ENCODE measurements around the gene ETF1.

The ETF1 gene

DNA sequence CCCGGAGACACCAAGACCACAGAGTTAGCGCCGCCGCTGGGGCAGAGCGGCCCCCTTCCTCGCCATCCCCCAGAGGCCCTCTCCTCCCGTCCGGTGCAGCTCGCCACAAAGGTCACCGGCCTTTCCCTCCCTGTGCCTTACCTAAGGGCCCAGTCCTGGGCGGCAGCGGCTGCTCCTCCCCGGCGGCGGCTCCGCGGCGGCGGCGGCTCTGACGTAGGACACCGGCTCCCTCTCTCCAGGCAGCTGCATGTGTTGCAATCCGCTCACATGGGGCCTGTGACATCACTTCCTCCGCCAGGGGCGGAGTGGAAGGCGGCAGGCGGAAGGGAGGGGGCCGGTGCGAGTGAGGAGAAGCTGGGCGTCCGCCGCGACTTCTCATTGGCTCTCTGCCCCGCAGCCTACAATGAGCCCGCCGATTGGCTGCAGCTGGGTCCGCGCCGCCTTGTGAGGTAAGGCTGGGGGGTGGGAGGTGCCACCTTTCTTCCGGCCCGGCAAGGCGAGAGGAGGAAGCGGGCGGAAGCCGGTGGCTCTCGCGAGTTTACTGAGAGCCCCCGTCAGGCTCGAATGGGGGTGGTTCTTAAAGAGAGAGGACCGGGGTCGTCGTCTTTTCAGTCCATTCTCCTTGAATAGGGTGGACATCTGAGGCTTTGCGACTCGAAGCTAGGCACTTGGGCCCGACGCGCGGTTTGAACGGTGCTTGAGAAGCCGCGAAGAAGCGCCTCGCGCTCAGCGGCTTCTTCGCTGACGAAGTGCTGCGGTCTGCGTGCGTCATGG lies at the start of gene ETF1:
ETF1 (minus strand) TSS at position 281 of the 774 bp plus-strand sequence. CDS start 318 bp downstream, outside the sequence.
- peak; percentile 100 for DNase-seq (ENCODE audit: low read depth)

DNA sequence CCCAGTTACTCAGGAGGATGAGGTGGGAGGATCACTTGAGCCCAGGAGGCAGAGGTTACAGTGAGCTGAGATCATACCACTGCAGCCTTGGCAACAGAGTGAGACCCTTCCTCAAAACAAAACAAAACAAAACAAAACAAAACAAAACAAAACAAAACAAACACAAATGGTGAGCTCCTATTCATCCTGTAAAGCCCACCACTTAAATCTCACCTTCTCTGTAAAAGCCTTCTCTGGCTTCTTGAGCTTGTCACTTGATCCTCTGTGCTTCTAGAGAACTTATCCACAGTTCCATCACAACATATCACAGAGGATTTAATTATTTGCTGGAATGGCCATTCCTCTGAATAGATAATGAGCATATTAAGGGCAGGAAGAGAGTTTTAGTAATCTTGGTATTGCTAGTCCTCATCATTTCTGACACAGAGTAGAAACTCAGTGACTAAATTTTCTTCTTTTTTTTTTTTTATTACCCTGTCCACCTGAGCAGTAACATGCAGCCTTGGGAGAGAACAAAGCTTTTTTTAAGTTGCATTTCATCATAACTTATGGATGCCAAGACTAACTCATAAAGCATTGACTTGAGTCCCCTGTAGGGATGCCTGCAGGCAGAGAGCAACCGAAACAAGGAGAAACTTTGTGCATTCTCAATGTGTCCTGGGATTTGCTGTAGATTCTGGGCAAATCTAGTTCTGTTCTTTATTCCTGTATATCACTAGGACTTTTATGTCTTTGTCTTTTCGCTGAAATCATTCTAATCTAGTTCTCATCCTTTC lies 45.2 kb upstream of the ETF1 start:
- DNase-seq (ENCODE audit: low read depth): no peak

GRCh38 chr5:138585157-138585556 lies 42.1 kb upstream of the ETF1 start:
- DNase-seq (ENCODE audit: low read depth): no peak

GRCh38 chr5:138583984-138584637 lies 41.1 kb upstream of the ETF1 start:
- no peak for DNase-seq (ENCODE audit: low read depth)

GRCh38 chr5:138582959-138583358 lies 39.9 kb upstream of the ETF1 start:
- DNase-seq (ENCODE audit: low read depth): no peak

- DNase-seq (ENCODE audit: low read depth): no peak
These were observed 37.7 kb upstream of the ETF1 start for GRCh38 chr5:138580777-138581176.

GRCh38 chr5:138580001-138580400 lies 37.0 kb upstream of the ETF1 start:
- DNase-seq (ENCODE audit: low read depth): no peak

GRCh38 chr5:138579517-138579863 lies 36.5 kb upstream of the ETF1 start:
- DNase-seq (ENCODE audit: low read depth): no peak

DNA sequence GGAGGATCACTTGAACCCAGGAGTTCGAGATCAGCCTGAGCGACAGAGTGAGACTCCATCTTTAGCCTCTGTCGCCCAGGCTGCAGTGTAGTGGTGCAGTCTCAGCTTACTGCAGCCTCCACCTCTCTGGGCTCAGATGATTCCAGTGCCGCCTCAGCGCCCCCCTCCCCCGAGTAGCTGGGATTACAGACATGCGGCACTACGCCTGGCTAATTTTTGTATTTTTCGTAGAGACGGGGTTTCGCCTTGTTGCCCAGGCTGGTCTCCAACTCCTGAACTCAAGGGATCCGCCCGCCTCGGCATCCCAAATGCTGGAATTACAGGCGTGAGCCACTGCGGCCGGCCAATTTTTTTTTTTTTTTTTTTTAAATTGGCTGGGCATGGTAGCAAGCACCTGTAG lies 34.4 kb upstream of the ETF1 start:
- no peak for DNase-seq (ENCODE audit: low read depth)

DNA sequence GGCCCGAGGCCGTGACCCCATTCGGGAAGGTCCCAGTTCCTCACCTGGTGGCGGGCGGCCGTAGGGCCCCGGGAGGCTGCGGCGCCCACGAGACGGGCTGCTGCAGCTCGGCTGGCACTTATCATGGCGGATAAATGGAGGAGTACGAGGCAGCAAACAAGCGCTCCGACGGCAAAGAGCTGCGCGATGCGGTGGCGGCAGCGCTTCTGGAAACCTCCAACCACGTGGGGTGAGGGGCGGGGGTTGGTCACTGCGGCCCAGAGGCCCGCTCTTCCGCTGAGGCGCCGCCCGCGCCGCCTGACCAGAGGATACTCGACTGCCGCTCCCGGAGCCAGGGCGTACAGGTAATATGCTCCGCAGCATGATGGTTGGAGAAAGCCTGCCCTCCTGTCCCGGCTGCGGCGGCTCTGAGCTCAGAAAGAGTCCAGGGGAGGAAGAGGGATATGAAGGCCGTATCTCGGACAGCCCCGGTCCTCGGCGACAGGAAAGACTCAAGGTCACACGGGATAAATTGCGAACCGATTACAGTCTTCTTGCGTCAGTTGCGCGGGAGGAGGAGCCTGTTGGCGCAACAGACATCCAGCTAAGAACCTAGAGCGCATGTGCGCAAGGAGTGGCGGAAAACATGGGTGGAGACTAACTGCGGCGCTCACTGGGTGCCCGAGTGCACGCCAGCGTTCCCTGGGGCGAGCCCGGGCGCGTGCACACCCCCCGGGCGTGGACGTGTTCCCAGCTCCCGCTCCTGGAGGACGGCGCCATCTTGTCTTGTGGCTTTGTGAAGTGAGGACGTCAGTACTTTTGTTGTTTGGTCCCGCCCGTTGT lies 32.4 kb upstream of the ETF1 start, which contains the start of gene HSPA9:
HSPA9 (minus strand) TSS at position 208 of the 822 bp plus-strand sequence; CDS start at position 125, 83 bp downstream.
- DNase-seq (ENCODE audit: low read depth): peak; percentile 96

DNA sequence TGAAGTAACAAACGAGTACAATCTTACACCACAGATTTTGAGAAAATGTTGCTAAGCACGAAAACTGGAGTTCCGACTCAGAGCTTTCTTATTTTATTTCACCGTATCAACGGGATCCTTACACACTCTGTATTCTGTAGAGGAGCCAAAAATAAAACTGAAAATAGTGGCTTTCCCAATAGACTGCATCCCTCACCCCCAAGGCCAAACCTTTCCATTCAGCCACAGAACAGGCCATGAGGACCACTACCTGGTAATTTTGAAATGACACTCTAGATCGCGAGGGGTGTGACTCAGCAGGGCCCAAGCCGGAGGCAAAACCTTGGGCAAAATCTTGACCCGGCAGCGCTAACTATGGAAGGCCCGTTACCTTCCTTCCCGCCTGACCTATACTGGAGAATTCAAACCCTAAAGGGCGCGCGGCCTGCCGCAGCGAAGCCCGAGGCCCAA lies 31.7 kb upstream of the ETF1 start:
- DNase-seq (ENCODE audit: low read depth): no peak

GRCh38 chr5:138573949-138574670 lies 31.1 kb upstream of the ETF1 start:
- DNase-seq (ENCODE audit: low read depth): no peak

DNA sequence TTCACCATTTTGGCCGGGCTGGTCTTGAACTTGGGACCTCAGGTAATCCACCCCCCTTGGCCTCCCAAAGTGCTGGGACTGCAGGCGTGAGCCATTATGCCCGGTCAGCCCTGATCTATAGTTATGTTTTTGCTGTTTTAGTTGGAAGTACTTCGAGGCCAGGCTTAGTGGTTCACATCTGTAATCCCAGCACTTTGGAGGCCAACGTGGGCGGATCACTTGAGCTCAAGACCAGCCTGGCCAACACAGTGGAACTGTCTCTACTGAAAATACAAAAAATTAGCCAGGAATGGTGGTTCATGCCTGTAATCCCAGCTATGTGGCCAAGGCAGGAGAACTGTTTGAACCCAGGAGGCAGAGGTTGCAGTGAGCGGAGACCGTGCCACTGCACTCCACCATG lies 30.2 kb upstream of the ETF1 start:
- DNase-seq (ENCODE audit: low read depth): no peak

- DNase-seq (ENCODE audit: low read depth): no peak
These were observed 27.8 kb upstream of the ETF1 start for GRCh38 chr5:138570871-138571270.

- DNase-seq (ENCODE audit: low read depth): no peak
These were observed 26.7 kb upstream of the ETF1 start for GRCh38 chr5:138569782-138570181.

- DNase-seq (ENCODE audit: low read depth): no peak
These were observed 25.2 kb upstream of the ETF1 start for GRCh38 chr5:138568061-138568824.

GRCh38 chr5:138566792-138567191 lies 23.8 kb upstream of the ETF1 start:
- DNase-seq (ENCODE audit: low read depth): no peak

DNA sequence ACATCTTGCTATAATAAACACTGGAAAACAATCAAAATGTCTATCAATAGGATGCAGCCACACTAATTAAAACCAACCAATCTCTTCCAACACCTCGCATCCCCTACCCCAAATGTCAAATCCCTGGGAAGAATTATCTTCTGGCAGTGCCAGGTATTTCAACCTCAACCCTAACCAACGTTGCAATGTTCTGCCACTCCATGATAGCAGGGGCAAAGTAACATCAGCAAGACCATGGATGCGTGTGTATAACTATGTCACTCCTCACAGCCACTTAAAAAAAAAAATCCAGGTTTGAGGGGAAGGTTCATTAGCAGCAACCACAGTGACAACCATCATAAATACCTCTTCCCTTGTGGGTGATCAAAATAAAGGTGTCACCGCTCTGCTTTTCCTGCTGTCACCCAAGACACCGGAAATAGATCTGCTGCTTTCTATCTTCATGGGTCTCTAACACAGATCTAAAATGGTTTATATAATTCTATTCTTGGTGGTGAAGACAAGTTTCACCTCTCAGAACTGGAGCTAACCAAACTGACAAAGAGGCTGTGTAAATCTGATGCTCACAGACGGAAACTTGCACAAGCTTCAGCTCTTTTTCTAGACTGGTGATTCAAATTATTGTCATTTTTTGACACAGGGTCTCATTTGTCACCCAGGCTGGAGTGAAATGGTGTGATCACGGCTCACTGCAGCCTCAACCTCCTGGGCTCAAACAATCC lies 22.2 kb upstream of the ETF1 start:
- DNase-seq (ENCODE audit: low read depth): no peak

DNA sequence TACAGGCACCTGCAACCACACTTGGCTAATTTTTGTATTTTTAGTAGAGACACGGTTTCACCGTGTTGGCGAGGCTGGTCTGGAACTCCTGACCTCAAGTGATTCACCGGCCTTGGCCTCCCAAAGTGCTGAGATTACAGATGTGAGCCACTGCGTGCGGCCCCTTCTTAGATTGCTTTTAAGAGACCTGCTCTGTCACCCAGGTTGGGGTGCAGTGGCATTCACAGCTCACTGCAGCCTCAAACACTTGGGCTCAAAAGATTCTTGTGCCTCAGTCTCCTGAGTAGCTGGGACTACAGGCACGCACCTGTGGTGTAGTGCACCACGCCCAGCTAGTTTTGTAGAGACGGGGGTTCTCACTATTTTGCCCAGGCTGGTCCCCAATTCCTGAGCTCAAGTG lies 21.2 kb upstream of the ETF1 start:
- no peak for DNase-seq (ENCODE audit: low read depth)
